PC-3 (cell line): ENCODE results near the gene RALGAPA1. TPM values are rescaled to one million over a fixed set of nuclear protein-coding genes. Genes with fewer than 3 reads are reported as not detected.
"Not testable (repeated sequence)": the region's sequence is repeated elsewhere in the genome, so short reads cannot be mapped to it uniquely, and the experiment has no call there.

Source experiments
- ATAC-seq: fragments of 200-7000 bp; cut with Tn5 transposase; 2 replicates; pipeline ENCODE4 v1.9.1; 2020; ENCODE audit warnings: mild to moderate bottlenecking, moderate library complexity
- BruUV-seq: library from RNA; stranded (reverse); fragments of 400-500 nt; replicated peaks from 2 replicates; lab custom pipeline; 2021; lab: Mats Ljungman, UMichigan
- CTCF ChIA-PET: fragments of 300-600 bp; sonication (Branson Sonifier 250); formaldehyde crosslinking; loops from one replicate; lab custom pipeline; 2022; ENCODE audit warnings: antibody characterized with exemption; lab: Charles Lee
- POLR2A ChIA-PET: fragments of 300-600 bp; sonication (Branson Sonifier 250); formaldehyde crosslinking; loops from one replicate; lab custom pipeline; 2022; ENCODE audit warnings: antibody characterized with exemption; ENCODE audit not compliant: unreplicated experiment; lab: Charles Lee
- DNase-seq: peaks from one replicate; pipeline ENCODE4 v3.0.0-alpha.2; 2015
- H2AFZ ChIP-seq: fragments of 300-600 bp; sonication (generic); 2 replicates; pipeline ENCODE4 v1.6.0; 2016; ENCODE audit warnings: antibody characterized with exemption, low read length
- H3F3A ChIP-seq: fragments of 300-600 bp; sonication (generic); one replicate; pipeline ENCODE4 v1.6.0; 2017; ENCODE audit warnings: antibody characterized with exemption, low read length, control low read depth, mild to moderate bottlenecking; ENCODE audit not compliant: unreplicated experiment
- H3K27ac ChIP-seq: fragments of 300-600 bp; sonication (generic); 2 replicates; pipeline ENCODE4 v1.5.1; 2016; ENCODE audit warnings: mild to moderate bottlenecking, low read length
- H3K27me3 ChIP-seq: fragments of 300-600 bp; sonication (generic); 2 replicates; pipeline ENCODE4 v1.6.1; 2016; ENCODE audit warnings: low read length, mixed read lengths
- H3K36me3 ChIP-seq: fragments of 300-600 bp; sonication (generic); 2 replicates; pipeline ENCODE4 v1.6.1; 2016; ENCODE audit warnings: low read depth, mixed run types, low read length, mixed read lengths
- H3K4me1 ChIP-seq: fragments of 300-600 bp; sonication (generic); 2 replicates; pipeline ENCODE4 v1.5.1; 2016; ENCODE audit warnings: low read length; ENCODE audit not compliant: insufficient read depth
- H3K4me2 ChIP-seq: fragments of 300-600 bp; sonication (generic); 2 replicates; pipeline ENCODE4 v1.6.0; 2016; ENCODE audit warnings: low read length
- H3K4me3 ChIP-seq: fragments of 300-600 bp; sonication (generic); 2 replicates; pipeline ENCODE4 v1.5.1; 2016; ENCODE audit warnings: mild to moderate bottlenecking, low read length, mixed read lengths
- H3K79me2 ChIP-seq: fragments of 300-600 bp; sonication (generic); 2 replicates; pipeline ENCODE4 v1.6.1; 2017; ENCODE audit warnings: low read length, mixed read lengths
- H3K9ac ChIP-seq: fragments of 300-600 bp; sonication (generic); 2 replicates; pipeline ENCODE4 v1.6.0; 2016; ENCODE audit warnings: mild to moderate bottlenecking, low read length
- H3K9me2 ChIP-seq: fragments of 300-600 bp; sonication (generic); replicated peaks from 2 replicates; pipeline ENCODE4 v1.6.1; 2016; ENCODE audit warnings: mixed run types, low read length, mixed read lengths
- H3K9me3 ChIP-seq: fragments of 300-600 bp; sonication (generic); 2 replicates; pipeline ENCODE4 v1.6.1; 2016; ENCODE audit warnings: low read length, mixed read lengths
- H4K20me1 ChIP-seq: fragments of 300-600 bp; sonication (generic); 2 replicates; pipeline ENCODE4 v1.6.1; 2016; ENCODE audit warnings: low read length, mixed read lengths
- CTCF ChIP-seq: fragments of 300-600 bp; sonication (generic); conservative IDR thresholded peaks from 2 replicates; pipeline ENCODE4 v1.5.1; 2017; ENCODE audit warnings: antibody characterized with exemption, low read depth, mild to moderate bottlenecking, low read length
- EZH2 ChIP-seq: fragments of 300-600 bp; sonication (generic); IDR thresholded peaks from one replicate; pipeline ENCODE4 v1.6.1; 2017; ENCODE audit warnings: antibody characterized with exemption, mild to moderate bottlenecking, low read length; ENCODE audit not compliant: unreplicated experiment
- EZH2phosphoT487 ChIP-seq: fragments of 300-600 bp; sonication (generic); IDR thresholded peaks from 2 replicates; pipeline ENCODE4 v1.6.1; 2018; ENCODE audit warnings: mild to moderate bottlenecking, antibody characterized with exemption, low read length, borderline replicate concordance
- intact Hi-C: fragments of 100-400 bp; cut with micrococcal nuclease; formaldehyde crosslinking; loops from 2 replicates; pipeline ENCODE4 v1.9.0; 2023
- total RNA-seq: library from RNA; depleted of rRNA; stranded (reverse); fragments of >200 nt; gene quantifications from 2 replicates; pipeline ENCODE4 v1.2.3, GENCODE V29; 2014

The RALGAPA1 gene
- total RNA-seq, 1 experiment from 2014 or later: 20.3 TPM

GRCh38 chr14:35594616-35595015 is 214.5 kb downstream of the RALGAPA1 start:
- no peaks in the 10 kb centered on the region for H3K27me3 ChIP-seq
- no peak overlapping the region for H3K27ac ChIP-seq
- H3K4me1 ChIP-seq: no peaks in the 10 kb centered on the region
- no peak overlapping the region for H2AFZ ChIP-seq
- intact Hi-C loops: no loop called here
- no peak overlapping the region for H3K4me2 ChIP-seq
- no peaks in the 10 kb centered on the region for H3K9me2 ChIP-seq
- no peaks in the 10 kb centered on the region for H3K9me3 ChIP-seq
- H3F3A ChIP-seq: no peaks in the 10 kb centered on the region
- ATAC-seq: no peak
- H4K20me1 ChIP-seq: no peaks in the 10 kb centered on the region
- ChIA-PET CTCF (interaction anchor here (0.6 kb wide), 1 partner anchor 117 kb away, joined by 9 read pairs; no protein-coding TSS in a partner anchor), POLR2A (no interaction called here)
- H3K79me2 ChIP-seq: no peaks in the 10 kb centered on the region
- no TSS peak for BruUV-seq
- no peak overlapping the region for H3K4me3 ChIP-seq
- H3K9ac ChIP-seq: no peak overlapping the region
- no peak for DNase-seq
- H3K36me3 ChIP-seq: no peaks in the 10 kb centered on the region
- no peak for TF ChIP-seq CTCF
- no peak for TF ChIP-seq EZH2
- no peak for TF ChIP-seq EZH2phosphoT487

- H3K4me2 ChIP-seq, H3K9me3 ChIP-seq, H3K27ac ChIP-seq, POLR2A ChIA-PET, H3K79me2 ChIP-seq, H3K9me2 ChIP-seq, intact Hi-C loops, DNase-seq, CTCF ChIA-PET, H3F3A ChIP-seq, H3K4me1 ChIP-seq, ATAC-seq, H3K27me3 ChIP-seq, H3K36me3 ChIP-seq, H4K20me1 ChIP-seq, H3K4me3 ChIP-seq, BruUV-seq, H2AFZ ChIP-seq, H3K9ac ChIP-seq: not testable (repeated sequence)
Observed at GRCh38 chr14:35587373-35587772, 221.7 kb downstream of the RALGAPA1 start.

- no TSS peak for BruUV-seq
- H3K4me2 ChIP-seq: no peak overlapping the region
- CTCF ChIA-PET: no interaction called here
Observed at GRCh38 chr14:35578639-35579038, 230.5 kb downstream of the RALGAPA1 start.

More at GRCh38 chr14:35578639-35579038, 230.5 kb downstream of the RALGAPA1 start:
- H3K4me1 ChIP-seq: no peaks in the 10 kb centered on the region
- no peak overlapping the region for H3K27ac ChIP-seq
- H3K9me2 ChIP-seq: no peaks in the 10 kb centered on the region
- H3K36me3 ChIP-seq: no peaks in the 10 kb centered on the region
- no peaks in the 10 kb centered on the region for H4K20me1 ChIP-seq
- no peak overlapping the region for H3K9ac ChIP-seq
- H3K79me2 ChIP-seq: no peaks in the 10 kb centered on the region
- ATAC-seq: no peak
- no peaks in the 10 kb centered on the region for H3K27me3 ChIP-seq
- H3K9me3 ChIP-seq: no peaks in the 10 kb centered on the region
- POLR2A ChIA-PET: no interaction called here
- no peaks in the 10 kb centered on the region for H3F3A ChIP-seq
- no peak for TF ChIP-seq EZH2phosphoT487
- TF ChIP-seq CTCF: no peak
- no peak for TF ChIP-seq EZH2
- intact Hi-C loops: no loop called here
- no peak overlapping the region for H2AFZ ChIP-seq
- no peak for DNase-seq
- no peak overlapping the region for H3K4me3 ChIP-seq
